ENCODE measurements around the gene RGS6.

The RGS6 gene

DNA sequence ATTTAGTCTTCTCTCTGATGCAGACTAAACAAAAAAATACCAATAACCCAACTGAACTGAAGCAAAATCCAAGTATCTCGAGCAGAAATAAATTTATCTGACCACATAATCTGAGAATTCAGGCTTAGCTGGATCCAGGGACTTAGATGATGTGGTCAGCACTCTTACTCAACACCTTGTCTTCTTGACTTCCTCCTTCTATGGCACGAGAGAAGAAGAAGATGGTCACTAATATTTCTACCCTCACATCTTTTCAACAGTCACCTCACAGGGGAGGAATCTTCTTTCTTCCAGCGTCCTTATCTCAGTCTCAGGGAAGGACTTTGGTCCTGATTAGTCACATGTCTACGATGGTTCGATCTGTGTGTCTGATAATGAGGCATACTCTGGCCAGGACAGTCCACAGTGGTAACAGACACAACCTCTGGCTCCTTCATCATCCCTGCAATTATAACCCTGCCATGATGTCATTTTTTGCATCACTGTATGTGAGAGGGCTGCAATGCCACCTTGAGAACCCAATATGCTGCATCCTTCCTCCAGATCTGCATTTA lies 15.8 kb downstream of the RGS6 start:
- no peak for FAIRE-seq

DNA sequence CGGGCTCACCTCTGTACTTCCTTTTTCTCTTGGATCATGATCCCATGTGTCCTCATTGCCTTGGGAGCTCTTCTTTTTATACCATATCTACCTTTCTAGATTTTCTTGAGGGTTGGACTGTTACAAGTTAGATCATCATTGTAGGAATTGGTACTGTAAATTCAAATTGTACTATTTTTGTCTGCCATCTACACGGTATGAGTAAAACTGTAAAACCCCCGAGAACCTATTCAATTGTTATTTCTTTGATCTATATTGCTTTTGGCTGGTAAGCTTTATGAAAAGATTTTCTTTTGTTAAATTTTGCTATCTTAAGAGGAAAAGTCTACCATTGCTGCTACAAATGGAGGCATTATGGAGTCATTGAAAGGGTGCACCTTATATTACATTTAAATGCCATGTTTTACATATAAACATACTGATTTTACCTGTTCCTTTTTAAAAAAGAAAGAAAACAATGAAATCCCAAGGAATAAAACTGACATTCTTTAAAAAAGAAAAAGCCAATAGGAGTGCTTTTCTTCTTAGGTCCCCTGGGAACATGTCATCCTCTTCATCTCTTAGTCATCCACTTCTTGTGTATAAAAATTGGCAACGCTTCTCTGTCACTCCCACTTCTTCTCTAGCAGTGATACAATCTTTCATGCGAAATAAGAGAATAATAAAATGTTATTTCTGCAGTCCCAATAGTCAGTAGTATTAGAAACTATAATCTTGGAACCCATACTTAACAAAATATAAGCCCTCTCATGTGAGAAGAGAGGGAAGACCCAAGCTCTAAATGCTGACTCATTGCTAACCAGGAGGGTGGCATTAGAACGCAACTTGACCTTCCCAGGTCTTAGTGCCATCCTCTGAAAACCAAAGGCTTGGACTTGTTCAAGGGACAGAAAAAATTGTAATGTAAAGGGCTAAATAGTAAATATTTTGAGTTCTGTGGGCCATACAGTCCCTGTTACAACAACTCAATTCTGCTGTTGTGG lies 20.4 kb downstream of the RGS6 start:
- FAIRE-seq = no peak

DNA sequence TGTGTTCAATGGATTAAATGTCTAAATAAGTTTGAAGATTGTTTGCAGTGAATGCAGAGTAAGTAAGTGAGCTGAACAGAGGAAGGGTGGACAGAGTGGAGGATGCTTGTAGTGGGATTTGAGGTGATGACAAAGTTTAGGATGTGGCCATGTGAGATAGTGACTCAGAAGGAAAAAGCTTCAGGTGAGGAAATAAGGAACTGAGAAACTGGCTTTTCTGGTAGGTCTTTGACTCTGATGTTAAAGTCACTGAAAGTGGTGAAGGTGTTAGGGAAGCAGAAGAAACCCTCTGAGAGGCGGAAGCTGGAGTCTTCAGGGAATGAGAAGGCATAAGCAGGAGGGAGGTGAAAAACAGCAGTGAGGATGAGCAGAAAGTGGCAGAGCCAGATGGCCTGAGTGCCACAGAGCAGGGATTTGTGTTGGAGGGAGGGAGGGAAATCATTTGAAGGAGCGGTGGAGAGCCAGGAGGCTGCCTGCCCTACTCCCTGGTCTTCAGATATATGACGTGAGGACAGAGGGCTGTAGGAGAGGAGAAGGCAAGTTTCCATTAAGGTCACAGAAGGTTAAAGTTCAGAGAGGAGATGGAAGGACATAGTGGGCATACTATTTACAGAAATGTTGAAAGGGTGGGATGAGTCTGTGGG lies 24.8 kb downstream of the RGS6 start:
- FAIRE-seq = no peak

DNA sequence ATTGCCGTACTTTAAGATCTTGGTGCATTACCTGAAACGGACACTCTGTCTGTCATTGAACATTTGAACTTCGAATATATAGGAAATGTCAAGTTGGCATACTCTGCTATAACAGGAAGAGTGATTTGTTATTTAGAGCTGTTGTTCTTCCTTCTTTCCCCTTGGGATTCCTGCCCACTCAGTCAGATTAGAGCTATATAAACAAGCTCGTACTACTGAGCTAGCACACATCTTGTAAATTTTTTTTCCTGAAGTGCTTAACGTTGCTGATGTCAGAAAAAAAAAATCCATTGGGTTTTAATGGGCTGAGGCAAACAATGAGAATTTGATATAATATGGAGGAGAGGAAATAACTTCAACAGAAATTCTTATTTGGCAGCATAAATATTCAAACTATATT lies 26.8 kb downstream of the RGS6 start:
- FAIRE-seq = no peak

DNA sequence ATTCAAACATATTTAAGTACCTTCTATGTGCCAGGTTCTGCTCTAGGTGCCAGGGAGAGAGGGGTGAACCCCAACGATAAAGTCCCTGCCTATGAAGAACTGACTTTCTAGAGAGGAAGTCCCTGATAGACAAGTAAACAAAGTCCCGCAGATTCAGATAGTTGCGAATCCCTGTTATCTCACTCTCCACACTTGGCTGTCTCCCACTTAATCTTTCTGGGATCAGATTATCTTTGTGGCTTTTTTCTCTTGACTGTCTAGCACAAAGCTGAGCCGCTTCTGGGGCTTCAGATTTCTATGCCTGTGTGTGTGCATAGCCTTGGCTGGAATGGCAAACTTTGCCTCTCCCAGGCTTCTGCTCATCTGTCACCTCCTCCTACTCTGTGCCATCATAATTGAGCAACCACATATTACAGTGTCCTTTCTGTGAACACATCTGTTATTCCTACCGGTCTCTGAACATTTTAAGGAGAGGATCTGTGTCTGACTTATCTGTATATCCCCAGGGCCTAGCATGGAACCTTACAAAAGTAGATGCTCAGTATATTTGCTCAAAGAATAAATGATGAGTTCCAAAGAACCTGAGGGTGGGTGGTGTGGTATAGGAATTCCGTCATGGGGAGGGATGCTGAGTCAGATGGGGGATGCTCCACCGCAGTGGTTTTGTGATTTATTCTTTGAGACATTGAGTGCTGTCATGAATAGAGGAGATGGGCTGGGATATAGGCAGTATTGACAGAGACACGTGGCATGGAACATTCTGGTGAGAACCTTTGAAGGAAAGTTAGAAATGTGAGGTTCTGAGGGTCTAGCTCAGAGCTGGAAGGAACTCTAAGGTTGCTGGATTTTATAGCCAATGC lies 28.5 kb downstream of the RGS6 start:
- no peak for FAIRE-seq

DNA sequence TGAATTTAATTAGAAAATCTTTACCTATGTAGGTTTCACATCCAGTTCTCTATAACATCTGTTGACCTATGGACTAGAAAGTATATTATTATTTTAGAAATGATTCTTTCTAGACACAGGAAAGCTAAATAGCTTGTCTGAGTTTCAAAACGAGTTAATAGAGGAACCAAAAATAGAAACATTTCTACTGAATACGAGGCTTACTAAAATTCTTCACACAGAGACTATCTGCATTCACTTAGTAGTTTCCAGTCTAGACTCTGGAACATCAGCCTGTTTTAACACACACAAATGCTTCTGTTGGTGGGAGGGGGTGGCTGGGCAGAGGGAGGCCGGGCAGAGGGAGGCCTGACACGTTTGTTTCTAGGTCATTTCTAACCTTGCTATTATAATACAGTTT lies 29.7 kb downstream of the RGS6 start:
- no peak for FAIRE-seq

DNA sequence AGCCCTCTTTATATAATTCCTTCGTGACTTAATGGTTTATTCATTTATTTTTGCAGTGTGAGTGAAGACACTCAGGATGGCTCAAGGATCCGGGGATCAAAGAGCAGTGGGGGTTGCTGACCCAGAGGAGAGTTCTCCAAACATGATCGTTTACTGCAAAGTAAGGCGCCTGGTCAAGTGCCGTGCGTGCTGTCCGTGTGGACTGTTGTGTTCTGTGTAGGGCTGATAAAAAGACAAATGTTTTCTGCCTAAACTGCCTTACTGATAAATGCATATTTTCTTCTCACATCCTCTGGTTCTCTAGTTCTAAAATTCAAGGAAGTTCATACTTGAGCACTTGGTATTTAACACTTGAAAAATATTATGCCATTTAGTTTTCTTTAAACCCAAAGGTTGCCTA lies 32.5 kb downstream of the RGS6 start:
- no peak for FAIRE-seq

DNA sequence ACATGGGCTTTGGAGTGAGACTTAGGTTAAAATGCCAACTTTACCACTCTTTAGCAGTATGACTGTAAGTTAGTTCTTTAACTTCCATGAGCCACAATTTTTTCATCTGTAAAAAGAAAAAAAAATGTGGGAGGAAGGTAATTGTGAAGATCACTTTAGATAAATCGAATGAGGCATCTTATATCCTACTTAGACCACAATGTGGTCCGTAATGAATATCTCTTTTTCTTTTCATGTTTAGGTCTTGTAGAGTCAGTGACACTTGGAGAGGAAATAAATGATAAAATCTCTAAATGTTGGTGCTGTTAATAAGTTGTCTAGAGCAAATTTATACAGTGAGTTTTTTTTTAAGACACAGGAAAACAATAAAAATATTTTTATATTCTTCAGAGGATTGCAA lies 34.3 kb downstream of the RGS6 start:
- FAIRE-seq = no peak

DNA sequence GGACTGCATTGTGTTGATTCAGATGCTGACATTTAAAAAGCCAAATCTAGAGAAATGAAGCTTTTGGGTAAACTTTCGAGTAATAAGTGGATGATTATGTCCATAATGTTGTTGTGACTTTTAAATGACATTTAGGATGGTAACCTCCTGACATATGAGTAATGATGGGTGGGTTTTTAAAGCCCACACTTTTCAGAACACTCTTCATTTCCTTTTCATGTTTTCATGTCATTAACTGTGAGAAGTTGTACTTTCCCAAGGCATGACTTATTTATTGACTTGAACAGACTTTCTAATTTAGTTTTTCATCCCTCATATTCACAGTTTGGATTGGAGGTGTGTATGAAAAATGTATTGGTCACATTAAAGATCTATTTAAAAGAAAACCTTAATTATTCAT lies 35.5 kb downstream of the RGS6 start:
- no peak for FAIRE-seq

DNA sequence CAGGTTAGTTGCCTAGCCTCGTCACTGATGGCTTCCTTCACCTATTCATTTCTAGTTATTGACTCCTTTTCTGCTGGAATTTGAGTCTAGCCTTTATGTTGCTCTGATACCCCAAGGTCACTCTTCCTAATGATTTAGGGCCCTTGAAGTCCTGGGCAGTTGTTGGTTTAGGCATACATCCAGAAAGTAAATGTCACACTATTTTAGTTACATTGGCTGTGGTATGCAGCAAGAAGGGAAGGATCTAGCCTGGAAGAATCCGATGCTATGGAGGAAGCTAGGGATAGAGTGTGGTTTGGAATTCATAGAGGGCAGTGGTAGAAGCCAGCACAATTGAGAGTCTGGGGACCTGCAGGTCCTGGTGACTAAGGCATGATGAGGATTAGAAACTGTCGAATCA lies 38.0 kb downstream of the RGS6 start:
- FAIRE-seq = no peak

DNA sequence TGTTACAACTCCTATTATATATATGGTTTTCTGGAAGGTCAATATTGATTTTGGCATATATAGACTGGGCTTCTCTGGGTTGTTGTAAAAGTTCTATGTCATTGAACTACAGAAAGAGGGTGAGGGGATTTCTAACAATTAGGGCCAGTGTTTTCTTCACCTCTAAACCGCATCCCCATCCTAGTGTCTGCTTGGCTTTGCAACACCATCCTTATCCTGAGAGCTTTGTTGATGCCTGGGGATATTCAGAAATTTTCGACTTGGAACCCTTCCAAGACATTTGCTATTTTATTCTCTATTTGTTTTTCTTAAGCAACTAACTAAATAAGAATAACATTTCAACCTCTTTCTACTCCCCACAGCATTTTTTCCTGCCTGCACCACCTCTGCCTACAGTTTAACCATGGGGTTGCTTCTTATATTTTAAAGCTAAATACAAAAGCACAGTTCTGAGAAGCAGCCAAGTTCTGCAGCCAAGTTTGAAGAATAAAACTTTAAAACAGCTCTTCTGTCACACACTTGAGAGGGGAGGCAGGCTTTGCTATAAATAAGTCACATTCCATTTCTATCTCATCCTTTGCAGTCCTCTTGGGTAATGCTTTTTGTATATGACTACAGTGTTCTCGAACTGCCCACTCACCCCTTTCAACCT lies 53.4 kb downstream of the RGS6 start:
- no peak for FAIRE-seq

DNA sequence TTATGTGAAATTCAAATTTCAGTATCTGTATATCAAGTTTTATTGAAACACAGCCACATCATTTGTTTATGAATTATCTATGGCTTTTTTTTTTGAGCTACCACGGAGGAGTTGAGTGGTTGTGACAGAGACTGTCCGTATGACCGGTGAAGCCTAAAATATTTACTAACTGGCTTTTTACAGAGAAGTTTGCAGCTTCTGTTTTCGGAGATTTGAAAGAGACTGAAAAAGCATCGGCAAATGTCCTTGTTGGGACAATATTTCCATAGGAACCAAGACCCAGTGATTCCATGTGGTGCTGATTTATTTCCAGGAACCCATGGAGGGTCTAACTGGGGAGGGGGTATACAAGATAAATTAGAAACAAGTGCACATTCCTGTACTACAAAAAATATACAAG lies 56.2 kb downstream of the RGS6 start:
- FAIRE-seq = no peak

DNA sequence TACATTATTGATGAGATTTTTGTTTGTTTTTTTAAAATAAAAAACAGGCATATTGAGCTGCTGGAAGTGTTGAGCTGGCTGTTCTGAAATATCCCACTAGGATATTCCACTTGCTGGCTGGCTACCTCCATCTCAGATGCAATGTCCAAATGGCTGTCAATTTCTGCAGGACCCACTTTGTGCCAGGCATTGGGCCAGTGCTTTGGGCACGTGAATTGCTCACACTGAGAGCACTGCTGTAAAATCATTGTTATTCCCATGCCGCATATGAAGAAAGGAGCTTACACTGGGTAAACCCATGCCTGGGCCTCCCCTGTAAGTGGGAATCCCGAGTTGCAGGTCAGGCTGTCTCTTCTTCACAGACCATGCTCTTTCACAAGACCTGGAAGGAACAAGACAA lies 56.7 kb downstream of the RGS6 start:
- no peak for FAIRE-seq

DNA sequence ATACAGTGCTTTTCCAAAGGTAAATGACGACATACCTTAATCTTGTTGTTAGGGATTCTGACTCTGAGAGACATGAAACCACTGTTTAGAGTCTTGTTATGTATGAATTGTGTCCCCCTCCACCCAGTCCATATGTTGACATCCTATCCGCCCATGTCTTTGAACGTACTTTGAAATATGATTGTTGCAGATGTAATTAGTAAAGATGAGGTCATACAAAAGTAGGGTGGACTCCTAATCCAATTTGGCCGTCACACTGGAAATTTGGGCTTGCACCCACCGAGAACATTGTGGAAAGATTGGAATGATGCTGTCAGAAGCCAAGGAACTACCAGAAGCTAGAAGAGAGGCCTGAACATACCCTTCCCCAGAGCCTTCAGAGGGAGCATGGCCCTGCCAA lies 62.2 kb downstream of the RGS6 start:
- no peak for FAIRE-seq

DNA sequence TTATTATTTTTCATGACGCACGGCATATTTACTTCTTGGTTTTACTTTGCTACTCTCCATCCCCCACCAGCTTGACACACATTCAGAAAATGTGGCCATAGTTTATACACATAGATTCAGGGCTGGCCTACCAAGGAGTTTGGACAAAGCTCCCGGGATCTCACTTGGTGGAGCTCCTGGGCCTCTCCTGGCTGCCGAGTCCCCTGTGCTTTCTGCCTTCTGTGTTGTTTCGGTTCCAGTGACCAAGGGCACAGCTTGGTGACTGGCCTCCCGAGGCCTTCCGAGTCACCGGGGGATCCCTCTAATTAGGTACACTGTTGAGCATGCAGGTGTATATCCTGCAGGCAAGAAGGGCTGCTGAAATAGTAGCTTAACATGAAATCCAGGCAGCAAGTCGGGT lies 63.5 kb downstream of the RGS6 start:
- FAIRE-seq = no peak

DNA sequence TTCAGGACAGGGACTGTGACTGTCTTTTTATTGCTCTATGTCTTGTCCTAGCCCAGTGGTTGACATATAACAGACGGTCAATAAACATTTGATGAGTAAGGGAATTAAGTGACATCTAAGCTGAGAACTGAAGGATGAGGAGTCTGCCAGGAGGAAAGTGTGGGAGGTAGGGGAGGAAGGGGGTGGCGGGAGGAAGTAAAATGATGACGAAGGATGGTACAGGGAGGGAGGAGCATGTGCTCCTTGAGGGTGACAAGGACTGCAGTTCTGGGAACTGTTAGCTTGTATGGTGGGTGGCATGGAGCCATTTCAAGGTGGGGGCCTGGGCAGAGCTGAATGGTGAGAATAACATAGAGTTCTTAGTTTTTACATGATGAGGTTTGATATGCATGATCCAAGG lies 64.4 kb downstream of the RGS6 start:
- FAIRE-seq = no peak

DNA sequence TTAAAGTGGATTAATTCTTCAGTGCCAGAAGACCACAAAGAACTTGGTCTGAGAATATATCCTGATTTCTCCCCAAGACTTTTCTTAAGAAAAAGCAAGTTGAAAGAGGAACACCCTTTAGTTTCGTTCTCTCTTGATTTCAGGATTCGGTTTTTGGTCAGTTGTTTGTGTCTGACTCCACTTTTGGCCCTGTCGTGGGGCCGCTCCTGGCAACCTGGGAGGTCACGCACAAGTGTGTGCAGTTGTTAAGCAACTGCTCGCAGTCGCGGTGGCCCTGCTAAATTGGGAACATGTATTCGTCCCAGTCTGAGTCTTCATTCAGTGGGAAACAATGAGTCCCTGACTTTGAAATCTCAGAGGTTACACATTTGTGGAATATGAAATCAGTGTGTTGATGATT lies 68.7 kb downstream of the RGS6 start:
- FAIRE-seq = no peak

DNA sequence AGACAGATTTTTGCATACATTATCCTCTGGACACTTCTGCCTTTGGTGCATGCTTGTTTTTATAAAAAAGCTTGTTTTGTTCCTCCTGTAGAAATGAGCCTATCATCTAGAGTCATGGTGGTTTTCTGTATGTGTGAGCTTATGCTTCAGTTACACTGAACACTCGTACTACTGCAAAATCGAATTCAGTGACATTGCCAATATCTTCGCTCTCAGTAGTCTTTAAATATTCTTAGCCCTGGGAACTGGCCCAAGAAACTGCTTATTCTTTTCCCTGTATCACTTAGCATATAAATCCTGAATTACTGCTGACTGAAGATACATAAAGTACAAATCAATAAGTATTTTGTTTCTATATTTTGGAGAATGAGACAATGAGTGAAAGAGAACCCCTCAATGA lies 70.5 kb downstream of the RGS6 start:
- FAIRE-seq = no peak

DNA sequence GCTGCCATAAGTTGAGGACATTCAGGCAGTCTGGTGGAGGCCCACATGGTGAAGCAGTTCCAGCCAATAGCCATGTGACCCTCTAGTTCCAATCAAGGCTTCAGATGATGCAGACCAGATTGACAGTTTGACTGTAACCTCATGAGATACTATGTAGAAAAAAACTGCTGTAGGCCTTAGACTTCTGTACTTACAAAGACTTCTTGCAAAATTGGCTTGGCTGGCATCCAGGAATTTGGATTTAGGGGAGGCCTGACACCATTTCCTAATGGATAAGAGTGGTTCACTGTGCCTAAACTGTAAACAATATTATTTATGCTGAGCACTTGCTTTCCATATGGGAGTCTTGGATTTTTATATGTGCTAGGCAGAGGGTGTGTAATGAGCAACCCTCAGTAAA lies 76.4 kb downstream of the RGS6 start:
- FAIRE-seq = no peak

DNA sequence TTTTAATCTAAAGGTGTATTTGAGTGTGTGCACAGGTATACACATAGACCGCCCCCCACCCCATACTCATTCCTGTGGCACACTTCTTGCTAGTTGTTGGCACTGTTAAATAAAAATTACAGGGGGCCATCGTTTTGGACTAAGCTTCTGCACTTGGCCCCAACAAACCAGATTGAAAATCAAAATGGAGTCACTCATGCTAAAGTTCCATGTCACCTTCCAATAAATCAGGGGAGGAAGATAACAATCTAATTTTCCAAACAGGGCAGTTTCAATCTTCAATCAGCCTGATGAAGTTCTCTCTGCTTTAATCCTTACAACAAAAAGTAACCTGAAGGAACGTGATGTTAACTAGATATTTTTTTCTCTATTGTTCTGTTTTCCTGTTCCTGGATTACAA lies 78.2 kb downstream of the RGS6 start:
- no peak for FAIRE-seq

DNA sequence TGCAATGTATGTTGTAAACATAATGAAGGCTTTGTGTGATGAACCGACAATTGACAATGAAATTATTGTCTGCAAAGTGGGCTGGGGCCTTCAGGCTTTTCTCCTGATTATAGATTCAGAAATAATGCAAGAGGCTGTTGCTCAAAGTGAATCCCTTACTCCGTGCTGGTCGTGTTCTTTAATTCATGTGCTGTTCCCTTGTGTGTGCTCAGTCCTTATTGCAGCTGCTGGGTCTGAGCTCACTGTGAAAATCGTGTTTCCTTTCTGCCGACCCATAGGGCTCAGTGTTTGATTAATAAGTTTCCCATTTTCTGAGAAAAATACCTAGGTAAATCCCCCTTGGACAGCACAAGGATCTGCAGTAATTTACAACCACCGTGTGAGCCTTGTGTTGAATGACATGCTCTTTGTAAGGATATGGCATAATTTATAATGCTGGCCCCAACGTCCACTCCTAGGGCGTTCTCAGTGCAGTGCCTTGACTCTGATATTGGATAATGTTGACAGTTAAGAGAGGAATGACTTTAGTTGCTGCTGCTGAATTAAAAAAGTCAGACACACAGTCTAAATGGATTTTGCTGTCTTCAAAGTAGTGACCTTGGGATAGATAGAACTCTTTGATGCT lies 81.6 kb downstream of the RGS6 start:
- no peak for FAIRE-seq

DNA sequence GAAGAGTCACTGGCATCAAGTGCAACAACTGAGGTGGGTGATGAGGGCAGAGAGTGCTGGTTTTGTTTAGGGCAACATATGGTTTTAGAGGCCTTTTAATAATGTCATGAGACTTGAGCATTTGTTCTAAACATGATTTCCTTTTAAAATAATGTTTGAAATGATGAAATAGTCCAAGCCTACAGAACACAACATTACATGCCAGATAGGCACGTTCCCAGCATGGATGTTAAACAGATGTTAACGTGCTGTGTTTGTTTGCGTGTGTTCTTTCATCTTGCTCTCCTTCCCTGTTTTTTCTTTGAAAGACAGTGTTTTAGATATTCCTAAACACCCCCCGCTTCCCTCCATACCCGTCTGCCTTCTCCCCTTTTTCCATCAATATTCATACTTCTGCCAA lies 82.3 kb downstream of the RGS6 start:
- no peak for FAIRE-seq

Data from islet of Langerhans (tissue), 1 donor.